Ishikawa (cell line): ENCODE measurements around the gene LRRC70.

Source experiments
- CEBPB ChIP-seq: IDR thresholded peaks from 2 replicates; pipeline ENCODE4 v1.6.1; 2012
- CREB1 ChIP-seq: IDR thresholded peaks from 2 replicates; pipeline ENCODE4 v1.6.1; 2012; ENCODE audit warnings: low read depth
- EGR1 ChIP-seq: IDR thresholded peaks from 2 replicates; pipeline ENCODE4 v1.6.1; 2012
- EP300 ChIP-seq: IDR thresholded peaks from 2 replicates; pipeline ENCODE4 v1.6.1; 2012; ENCODE audit warnings: borderline replicate concordance
- FOXM1 ChIP-seq: IDR thresholded peaks from 2 replicates; pipeline ENCODE4 v1.6.1; 2012; ENCODE audit warnings: low read depth, borderline replicate concordance
- NFIC ChIP-seq: IDR thresholded peaks from 2 replicates; pipeline ENCODE4 v1.6.1; 2012
- RAD21 ChIP-seq: IDR thresholded peaks from 2 replicates; pipeline ENCODE4 v1.6.1; 2012; ENCODE audit warnings: low read depth
- REST ChIP-seq: IDR thresholded peaks from 2 replicates; pipeline ENCODE4 v1.6.1; 2012; ENCODE audit warnings: low read depth, mild to moderate bottlenecking
- TAF1 ChIP-seq: IDR thresholded peaks from 2 replicates; pipeline ENCODE4 v1.6.1; 2012; ENCODE audit warnings: low read depth, mild to moderate bottlenecking
- TCF12 ChIP-seq: IDR thresholded peaks from 2 replicates; pipeline ENCODE4 v1.6.1; 2012; ENCODE audit warnings: low read depth
- TEAD4 ChIP-seq: IDR thresholded peaks from 2 replicates; pipeline ENCODE4 v1.6.1; 2012
- YY1 ChIP-seq: IDR thresholded peaks from 2 replicates; pipeline ENCODE4 v1.6.1; 2012; ENCODE audit warnings: low read depth
- ZBTB7A ChIP-seq: IDR thresholded peaks from 2 replicates; pipeline ENCODE4 v1.6.1; 2012; ENCODE audit warnings: low read depth
- TF ChIP-seq, protein P1 (sequence below): IDR thresholded peaks from 2 replicates; pipeline ENCODE4 v1.6.1; 2012
- TF ChIP-seq, protein P2 (sequence below): IDR thresholded peaks from 2 replicates; pipeline ENCODE4 v1.6.1; 2012

The LRRC70 gene

GRCh38 chr5:62575066-62575465 lies 3.6 kb upstream of the LRRC70 start:
- TF ChIP-seq ZBTB7A (no peak), REST (no peak), NFIC (no peak), RAD21 (no peak), CREB1 (no peak), CEBPB (no peak), YY1 (no peak), EGR1 (no peak), FOXM1 (no peak), EP300 (no peak), TEAD4 (no peak)
- TF ChIP-seq, protein P1, sequence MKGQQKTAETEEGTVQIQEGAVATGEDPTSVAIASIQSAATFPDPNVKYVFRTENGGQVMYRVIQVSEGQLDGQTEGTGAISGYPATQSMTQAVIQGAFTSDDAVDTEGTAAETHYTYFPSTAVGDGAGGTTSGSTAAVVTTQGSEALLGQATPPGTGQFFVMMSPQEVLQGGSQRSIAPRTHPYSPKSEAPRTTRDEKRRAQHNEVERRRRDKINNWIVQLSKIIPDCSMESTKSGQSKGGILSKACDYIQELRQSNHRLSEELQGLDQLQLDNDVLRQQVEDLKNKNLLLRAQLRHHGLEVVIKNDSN, result no peak
- TF ChIP-seq, protein P2, sequence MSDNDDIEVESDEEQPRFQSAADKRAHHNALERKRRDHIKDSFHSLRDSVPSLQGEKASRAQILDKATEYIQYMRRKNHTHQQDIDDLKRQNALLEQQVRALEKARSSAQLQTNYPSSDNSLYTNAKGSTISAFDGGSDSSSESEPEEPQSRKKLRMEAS, result no peak

- TF ChIP-seq CREB1 (no peak), REST (no peak), TEAD4 (no peak), TAF1 (no peak)
Measured at GRCh38 chr5:62575489-62575888, 3.1 kb upstream of the LRRC70 start.

DNA sequence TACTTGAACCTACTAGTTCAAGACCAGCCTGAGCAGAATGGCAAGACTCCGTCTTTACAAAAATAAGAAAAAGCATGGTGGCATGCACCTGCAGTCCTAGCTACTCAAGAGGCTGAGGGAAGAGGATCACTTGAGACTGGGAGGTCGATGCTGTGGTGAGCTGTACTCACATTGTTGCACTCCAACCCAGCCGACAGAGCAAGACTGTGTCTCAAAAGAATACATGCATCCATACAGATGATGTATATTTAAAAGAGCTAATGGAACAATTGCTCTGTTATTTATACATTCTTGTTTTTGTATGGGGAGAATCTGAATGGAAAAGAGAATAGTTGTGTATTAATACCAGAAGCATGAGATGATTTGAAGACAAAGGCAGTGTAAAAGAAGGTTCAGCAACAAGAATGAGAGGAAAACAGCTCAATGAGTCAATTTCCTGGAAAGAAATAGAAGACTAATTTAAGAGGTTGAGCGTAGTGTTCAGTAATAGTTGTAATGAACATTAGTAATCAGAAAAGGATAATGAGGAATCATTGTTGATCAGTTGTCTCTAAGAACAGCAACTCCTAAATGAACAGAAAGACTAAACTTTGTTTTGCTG lies 1.9 kb upstream of the LRRC70 start:
- TF ChIP-seq ZBTB7A, result no peak

- TF ChIP-seq TEAD4 (no peak), RAD21 (no peak), CEBPB (no peak), CREB1 (no peak), ZBTB7A (no peak), YY1 (no peak), NFIC (no peak), EGR1 (no peak), REST (no peak), TAF1 (no peak), EP300 (no peak), TCF12 (no peak)
- TF ChIP-seq, protein P2, result no peak
- TF ChIP-seq, protein P1, result no peak
Measured at GRCh38 chr5:62577488-62577887, 1.1 kb upstream of the LRRC70 start.

DNA sequence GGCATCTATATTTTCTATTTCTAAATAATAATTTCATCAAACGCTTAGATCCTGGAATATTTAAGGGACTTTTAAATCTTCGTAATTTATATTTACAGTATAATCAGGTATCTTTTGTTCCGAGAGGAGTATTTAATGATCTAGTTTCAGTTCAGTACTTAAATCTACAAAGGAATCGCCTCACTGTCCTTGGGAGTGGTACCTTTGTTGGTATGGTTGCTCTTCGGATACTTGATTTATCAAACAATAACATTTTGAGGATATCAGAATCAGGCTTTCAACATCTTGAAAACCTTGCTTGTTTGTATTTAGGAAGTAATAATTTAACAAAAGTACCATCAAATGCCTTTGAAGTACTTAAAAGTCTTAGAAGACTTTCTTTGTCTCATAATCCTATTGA lies 1.1 kb downstream of the LRRC70 start:
- TF ChIP-seq EP300 (no peak), FOXM1 (no peak), ZBTB7A (no peak), TCF12 (no peak), EGR1 (no peak), TAF1 (no peak), TEAD4 (no peak), REST (no peak), RAD21 (no peak), CEBPB (no peak), NFIC (no peak), YY1 (no peak), CREB1 (no peak)
- TF ChIP-seq, protein P2, result no peak
- TF ChIP-seq, protein P1, result no peak
